Spleen (tissue), 7 donors: ENCODE results near the gene TRNP1.

Experiments used
- POLR2A ChIP-seq, 3 donors: fragments of 450-650 bp; IDR thresholded peaks; one replicate each; pipeline ENCODE4 v1.5.1; 2017; ENCODE audit warnings: antibody characterized with exemption in 3 of 3, mild to moderate bottlenecking in 1 of 3
- TF ChIP-seq, protein P1 (sequence below), 11 experiments: fragments of 200-600 bp in 7 of 11; fragments of 450-650 bp in 4 of 11; sonication (generic) in 4 of 11; IDR thresholded peaks in 8 of 11; conservative IDR thresholded peaks in 3 of 11; 1 replicate in 7 of 11; 2 replicates in 4 of 11; pipeline versions ENCODE4 v1.4.0 to v1.8.0; 2016 to 2021; ENCODE audit warnings: antibody characterized with exemption in 11 of 11, inconsistent platforms in 4 of 11, mild to moderate bottlenecking in 1 of 11
- donor health status: DM: no; HTN: no; CAD: no; lungs with moderate emphysema.
- donor health status: DM: no; HTN: no; CAD: no.
- donor health status: DM: no; HTN: no; CAD: no.

DNA sequence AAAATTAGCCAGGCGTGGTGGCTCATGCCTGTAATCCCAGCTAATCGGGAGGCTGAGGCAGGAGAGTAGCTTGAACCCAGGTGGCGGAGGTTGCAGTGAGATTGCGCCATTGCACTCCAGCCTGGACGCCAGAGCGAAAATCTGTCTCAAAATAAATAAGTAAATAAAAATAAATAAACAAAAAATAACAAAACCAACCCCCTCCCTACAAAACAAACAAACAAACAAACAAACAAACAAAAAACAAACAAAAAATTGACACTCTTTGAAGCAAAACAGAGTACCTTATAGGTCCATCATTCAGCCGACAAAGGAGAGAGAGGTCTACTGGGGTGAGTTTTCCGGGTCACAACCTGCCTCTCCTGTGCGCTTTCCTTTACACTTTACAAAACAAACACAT is 27.9 kb upstream of the TRNP1 start:
- TF ChIP-seq, protein P1, sequence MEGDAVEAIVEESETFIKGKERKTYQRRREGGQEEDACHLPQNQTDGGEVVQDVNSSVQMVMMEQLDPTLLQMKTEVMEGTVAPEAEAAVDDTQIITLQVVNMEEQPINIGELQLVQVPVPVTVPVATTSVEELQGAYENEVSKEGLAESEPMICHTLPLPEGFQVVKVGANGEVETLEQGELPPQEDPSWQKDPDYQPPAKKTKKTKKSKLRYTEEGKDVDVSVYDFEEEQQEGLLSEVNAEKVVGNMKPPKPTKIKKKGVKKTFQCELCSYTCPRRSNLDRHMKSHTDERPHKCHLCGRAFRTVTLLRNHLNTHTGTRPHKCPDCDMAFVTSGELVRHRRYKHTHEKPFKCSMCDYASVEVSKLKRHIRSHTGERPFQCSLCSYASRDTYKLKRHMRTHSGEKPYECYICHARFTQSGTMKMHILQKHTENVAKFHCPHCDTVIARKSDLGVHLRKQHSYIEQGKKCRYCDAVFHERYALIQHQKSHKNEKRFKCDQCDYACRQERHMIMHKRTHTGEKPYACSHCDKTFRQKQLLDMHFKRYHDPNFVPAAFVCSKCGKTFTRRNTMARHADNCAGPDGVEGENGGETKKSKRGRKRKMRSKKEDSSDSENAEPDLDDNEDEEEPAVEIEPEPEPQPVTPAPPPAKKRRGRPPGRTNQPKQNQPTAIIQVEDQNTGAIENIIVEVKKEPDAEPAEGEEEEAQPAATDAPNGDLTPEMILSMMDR (IDR thresholded peaks at IDR 0.05 in 8 of 11, conservative IDR thresholded peaks at IDR 0.05 in 3 of 11): no peak
- no peak for TF ChIP-seq POLR2A (IDR thresholded peaks at IDR 0.05)
